Effector CD4-positive, alpha-beta T cell (primary cell): ENCODE data around the gene WDR4.
"Not testable (repeated sequence)": the region's sequence is repeated elsewhere in the genome, so short reads cannot be mapped to it uniquely, and the experiment has no call there.

Experiments
- DNase-seq: peaks from one replicate; pipeline ENCODE4 v3.0.0-alpha.2; 2020

The WDR4 gene

DNA sequence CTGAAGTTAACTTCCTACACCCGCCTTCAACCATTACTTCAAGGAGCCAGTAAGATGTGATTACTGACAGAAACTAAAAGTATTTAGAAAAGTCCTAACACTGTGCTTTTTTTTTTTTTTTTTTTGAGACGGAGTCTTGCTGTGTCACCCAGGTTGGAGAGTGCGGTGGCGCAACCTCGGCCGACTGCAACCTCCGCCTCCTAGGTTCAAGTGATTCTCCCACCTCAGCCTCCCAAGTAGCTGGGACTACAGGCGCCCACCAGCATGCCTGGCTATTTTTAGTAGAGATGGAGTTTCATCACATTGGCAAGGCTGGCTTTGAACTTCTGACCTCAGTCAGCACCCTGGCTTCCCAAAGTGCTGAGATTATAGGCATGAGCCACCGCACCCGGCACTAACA lies 3.5 kb downstream of the WDR4 start:
- DNase-seq: not testable (repeated sequence)

GRCh38 chr21:42873096-42873495 lies 6.2 kb downstream of the WDR4 start:
- DNase-seq: no peak

DNA sequence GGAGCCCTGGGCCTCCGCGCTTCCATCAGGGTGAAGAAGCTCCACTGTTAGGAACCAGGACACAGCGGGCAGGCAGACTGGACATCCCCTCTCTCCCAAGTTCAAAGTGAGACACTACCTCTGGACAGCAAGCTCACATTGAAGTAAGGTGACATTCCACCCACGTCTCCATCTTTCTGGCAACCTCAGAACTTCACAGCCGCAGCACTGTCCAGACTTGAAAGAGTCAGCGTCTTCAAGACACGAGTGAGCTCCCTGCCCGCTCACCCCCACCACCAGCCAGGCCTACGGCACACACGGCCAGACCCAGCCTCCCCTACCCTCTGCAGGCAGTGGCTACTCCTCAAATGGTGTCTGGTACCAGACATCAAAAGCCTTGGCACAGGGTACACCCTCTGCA lies 11.1 kb downstream of the WDR4 start:
- DNase-seq: no peak

- DNase-seq: no peak
Measured at GRCh38 chr21:42865776-42866160, 13.6 kb downstream of the WDR4 start.

- no peak for DNase-seq
Measured at GRCh38 chr21:42864815-42865775, 14.2 kb downstream of the WDR4 start.

DNA sequence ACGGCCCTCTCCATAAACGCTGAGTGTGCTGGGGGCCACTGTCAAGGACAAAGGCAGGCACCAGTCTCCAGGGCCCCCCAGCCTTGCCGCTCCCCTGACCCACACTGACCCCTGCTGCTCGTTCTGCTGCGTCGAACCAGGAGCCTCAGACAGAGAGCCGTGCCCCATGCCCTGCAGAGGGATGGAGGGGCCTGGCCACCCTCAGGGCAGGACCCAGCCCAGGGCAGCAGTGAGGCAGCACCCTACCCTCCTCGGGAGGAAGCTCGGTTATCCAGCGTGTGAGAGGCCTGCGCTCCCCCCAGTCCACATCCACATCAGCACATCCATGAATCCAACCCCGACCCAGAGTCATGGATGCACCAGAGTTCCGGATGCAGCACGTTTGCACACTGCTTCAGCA lies 15.1 kb downstream of the WDR4 start:
- DNase-seq: no peak

DNA sequence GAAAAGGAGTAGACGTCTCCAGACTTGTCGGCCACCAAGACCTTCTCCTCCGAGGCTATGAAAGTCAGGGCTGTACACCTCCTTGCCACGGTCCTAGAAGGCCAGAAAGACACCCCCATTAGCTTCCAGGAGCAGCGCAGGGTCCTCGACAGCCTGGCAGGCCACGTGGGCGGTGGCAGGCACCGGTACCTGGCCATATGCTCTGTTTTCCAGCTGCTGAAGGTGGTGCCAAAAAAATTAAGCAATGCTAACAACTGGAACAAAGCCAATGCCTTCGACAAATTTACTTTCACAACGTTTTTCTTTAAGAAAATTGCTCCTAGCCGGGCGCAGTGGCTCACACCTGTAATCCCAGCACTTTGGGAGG lies 15.9 kb downstream of the WDR4 start:
- no peak for DNase-seq

DNA sequence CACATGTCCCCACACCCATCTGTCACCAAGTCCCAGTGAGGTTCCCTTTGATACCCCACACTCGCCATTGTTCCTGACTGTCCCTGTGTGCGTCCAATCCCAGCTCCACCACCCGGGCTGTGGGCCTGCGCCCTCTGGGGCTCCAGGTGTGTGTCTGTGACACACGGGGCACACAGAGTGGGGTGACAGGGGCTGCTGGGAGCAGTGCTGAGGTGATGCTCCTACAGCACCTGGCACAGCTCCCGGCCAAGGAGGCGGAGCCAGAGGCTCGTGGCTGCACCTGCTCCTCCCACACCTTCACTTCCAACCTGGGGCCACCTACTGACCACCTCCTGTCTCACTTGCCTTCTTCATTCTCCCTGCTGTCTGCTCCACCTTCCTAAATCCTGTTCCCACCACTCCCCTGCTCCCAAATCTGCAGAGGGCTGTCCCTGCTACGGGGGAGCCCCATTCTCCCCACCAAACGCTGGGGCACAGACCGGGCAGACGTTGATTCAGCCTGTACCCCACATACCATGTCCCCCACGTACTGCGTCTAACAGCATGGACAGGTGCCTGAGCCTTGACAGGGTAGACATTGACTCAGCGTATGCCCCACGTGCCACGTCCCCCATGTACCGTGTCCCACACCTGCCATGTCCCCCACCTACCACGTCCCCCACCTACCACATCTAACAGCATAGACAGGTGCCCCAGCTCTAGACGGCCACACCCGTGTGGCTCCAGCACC lies 16.4 kb downstream of the WDR4 start:
- DNase-seq: no peak

- no peak for DNase-seq
Measured at GRCh38 chr21:42861848-42862400, 17.4 kb downstream of the WDR4 start.

DNA sequence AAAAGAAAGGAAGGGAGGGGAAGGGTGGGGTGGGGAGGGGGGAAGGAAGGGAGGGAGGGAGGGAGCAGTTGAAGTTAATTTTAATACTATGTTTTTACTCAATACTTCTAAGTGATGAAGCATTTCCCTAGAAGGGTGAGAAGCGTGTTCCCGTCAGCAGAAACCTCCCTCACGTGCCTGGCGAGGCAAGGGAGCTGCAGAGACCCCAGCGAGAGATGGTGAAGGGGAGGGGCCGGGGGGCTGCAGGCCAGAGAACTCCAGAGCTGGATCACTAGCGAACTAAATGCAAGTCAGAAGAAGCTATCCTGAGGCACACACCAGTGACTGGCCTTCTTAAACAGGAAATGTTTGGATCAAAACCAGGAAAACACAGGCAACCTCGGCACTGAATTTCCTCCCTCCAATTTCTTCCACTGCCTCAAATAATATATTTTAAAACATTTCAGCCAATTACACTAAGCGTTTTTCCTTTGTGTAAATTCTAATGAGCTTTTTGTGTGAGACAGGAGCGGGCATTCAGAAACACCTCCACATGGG lies 18.0 kb downstream of the WDR4 start:
- no peak for DNase-seq

- no peak for DNase-seq
Measured at GRCh38 chr21:42860345-42860744, 19.0 kb downstream of the WDR4 start.

GRCh38 chr21:42859891-42860230 lies 19.5 kb downstream of the WDR4 start:
- DNase-seq: no peak

- no peak for DNase-seq
Measured at GRCh38 chr21:42858957-42859890, 20.1 kb downstream of the WDR4 start.

DNA sequence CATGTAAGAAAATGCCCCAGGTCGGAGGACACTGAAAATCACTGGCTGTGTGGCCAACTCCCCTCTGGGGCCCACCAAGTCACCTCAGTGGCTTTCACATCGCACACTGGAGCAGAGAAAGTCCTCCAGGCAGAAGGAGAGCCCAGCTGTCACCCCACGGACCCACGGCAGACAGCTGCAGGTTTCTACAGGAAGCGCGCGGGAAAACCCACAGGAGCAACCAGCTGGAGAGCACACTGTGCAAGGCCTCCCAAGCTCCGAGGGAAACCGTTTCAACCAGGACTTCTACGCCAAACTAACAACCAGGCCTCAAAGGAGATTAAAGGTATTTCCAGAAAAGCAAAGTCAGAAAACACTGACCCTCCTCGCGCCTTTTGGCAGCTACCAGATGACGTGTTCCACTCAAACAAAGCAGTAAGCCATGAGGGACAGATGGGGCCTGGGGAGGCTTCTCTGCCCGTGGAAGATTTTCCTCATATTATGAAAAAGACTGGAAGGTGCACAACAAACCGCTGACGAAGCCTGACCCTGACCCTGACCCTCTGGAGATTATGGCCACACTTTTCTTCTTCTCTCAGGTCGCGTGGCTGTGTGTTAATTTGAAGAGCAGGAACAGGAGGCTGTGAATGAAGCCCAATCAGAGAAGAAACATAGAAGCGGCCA lies 21.0 kb downstream of the WDR4 start:
- DNase-seq: no peak

- DNase-seq: no peak
Measured at GRCh38 chr21:42857216-42857615, 22.1 kb downstream of the WDR4 start.

DNA sequence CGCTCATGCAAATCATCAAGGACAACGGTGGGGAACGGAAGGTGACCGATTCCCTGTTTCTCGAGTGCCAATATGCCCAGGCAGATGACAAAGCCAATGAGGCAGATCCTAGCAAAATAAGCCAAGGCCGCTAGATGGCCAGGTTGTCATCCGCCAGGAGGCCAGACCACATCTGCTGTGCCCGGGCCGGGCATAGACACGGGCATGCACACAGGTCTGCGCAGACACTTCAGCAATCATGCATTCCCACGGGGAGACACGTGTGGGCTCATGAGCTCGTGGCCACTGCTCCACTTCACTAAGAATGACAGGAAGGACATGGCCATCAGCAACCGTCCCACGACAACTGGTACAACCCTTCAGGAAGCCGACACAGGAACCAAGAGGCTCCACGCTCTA lies 23.4 kb downstream of the WDR4 start:
- DNase-seq: no peak

DNA sequence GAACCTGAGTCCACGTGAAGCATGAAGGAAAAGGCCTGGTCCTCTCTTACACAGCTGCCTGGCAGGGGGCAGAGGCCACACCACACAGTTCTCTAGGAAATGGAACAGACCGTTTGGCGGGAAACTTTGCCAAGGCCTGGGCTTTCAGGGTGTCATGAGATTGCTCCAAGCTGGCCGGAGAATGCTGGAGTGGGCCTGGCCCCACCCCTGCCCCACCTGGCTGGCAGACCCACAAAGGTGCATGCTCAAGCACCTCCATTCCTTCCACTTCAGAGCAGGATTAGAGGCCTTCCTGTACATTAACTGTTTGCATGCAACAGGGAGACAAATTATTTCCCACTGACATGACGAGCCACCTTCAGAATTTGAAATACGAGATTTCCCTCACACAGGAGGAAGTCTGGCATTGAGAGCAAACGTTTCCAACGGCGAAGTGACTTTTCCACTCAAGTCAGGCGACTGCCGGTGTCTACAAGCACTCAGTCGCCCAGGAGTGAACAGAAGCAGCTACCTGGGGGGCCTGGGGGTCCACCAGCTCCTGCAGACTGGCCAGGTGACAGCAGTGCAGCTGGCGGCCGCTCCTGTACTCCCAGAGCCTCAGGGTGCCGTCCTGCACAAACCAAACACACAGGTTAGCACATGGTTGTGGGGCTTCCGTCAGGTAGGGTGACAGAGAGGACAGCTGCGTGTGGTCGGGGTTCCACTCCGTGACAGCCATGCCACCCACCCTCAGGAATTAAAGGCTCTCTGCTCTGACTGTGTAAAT lies 24.0 kb downstream of the WDR4 start:
- no peak for DNase-seq

- no peak for DNase-seq
Measured at GRCh38 chr21:42854246-42855010, 24.9 kb downstream of the WDR4 start.

DNA sequence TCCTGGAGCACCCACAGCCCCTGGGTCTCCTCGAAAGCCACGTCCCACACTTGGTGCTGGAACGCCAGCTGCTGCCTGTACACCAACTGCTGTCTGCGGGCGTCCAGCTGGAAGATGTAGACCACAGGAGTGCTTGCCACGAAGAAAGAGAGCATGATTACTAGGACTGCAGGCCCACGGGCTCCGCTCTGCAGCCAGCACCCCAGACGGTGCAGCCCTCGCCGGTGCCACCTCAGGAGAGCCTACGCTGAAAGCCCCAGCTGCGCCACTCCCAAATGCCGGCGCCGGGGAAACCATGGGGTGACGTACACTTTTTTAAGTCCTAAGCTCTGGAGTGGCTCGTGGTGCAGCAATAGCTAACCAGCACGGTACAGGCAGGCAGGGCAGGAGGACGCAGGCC lies 25.7 kb downstream of the WDR4 start:
- no peak for DNase-seq

GRCh38 chr21:42852925-42853570 lies 26.3 kb downstream of the WDR4 start:
- no peak for DNase-seq
